Kidney (tissue), 14 donors: Measurements from ENCODE around the gene MAS1. TPM values are rescaled to one million over a fixed set of nuclear protein-coding genes. Genes with fewer than 3 reads are reported as not detected.

ENCODE experiments used
- DNase-seq, 5 donors: peaks; one replicate each; pipeline ENCODE4 v3.0.0-alpha.2; 2013 to 2020
- FAIRE-seq: peaks from 2 replicates; lab custom pipeline; 2012; peaks lifted over from hg19 to GRCh38; lab: Jason Lieb, UNC
- H3K27ac ChIP-seq, 2 donors: one replicate each; pipeline ENCODE4 v1.7.0; 2013; ENCODE audit warnings: low read depth in 2 of 2, low read length in 2 of 2, inconsistent platforms in 1 of 2
- H3K27me3 ChIP-seq: one replicate; pipeline ENCODE4 v1.7.1; 2013; ENCODE audit warnings: low read length, inconsistent platforms; ENCODE audit not compliant: control insufficient read depth, insufficient read depth
- H3K36me3 ChIP-seq, 3 donors: one replicate each; pipeline versions ENCODE4 v1.7.0 to v1.7.1; 2013; ENCODE audit warnings: low read length in 3 of 3, control low read depth in 1 of 3, inconsistent platforms in 1 of 3; ENCODE audit not compliant: insufficient read depth in 3 of 3, control insufficient read depth in 2 of 3
- H3K4me1 ChIP-seq, 3 donors: one replicate each; pipeline versions ENCODE4 v1.7.0 to v1.7.1; 2013; ENCODE audit warnings: low read length in 3 of 3, inconsistent platforms in 1 of 3, low read depth in 1 of 3; ENCODE audit not compliant: control insufficient read depth in 2 of 3, insufficient read depth in 2 of 3
- H3K4me3 ChIP-seq, 3 donors: one replicate each; pipeline versions ENCODE4 v1.7.0 to v1.8.1; 2013; ENCODE audit warnings: low read length in 3 of 3, control low read depth in 1 of 3, inconsistent platforms in 1 of 3
- H3K9ac ChIP-seq, 3 donors: one replicate each; pipeline versions ENCODE4 v1.7.0 to v1.7.1; 2013; ENCODE audit warnings: low read length in 3 of 3, control low read depth in 1 of 3, inconsistent platforms in 1 of 3
- H3K9me3 ChIP-seq, 3 donors: one replicate each; pipeline versions ENCODE4 v1.7.0 to v1.7.1; 2013; ENCODE audit warnings: low read length in 3 of 3, control low read depth in 1 of 3, inconsistent platforms in 1 of 3; ENCODE audit not compliant: control insufficient read depth in 2 of 3, insufficient read depth in 1 of 3
- CTCF ChIP-seq: IDR thresholded peaks from 3 replicates; pipeline ENCODE4 v1.5.1; 2012; ENCODE audit warnings: mild to moderate bottlenecking, moderate library complexity, borderline replicate concordance; ENCODE audit not compliant: insufficient read depth; ENCODE audit errors: extremely low read depth
- intact Hi-C: fragments of 100-400 bp; cut with DNase I; formaldehyde crosslinking; loops from one replicate; pipeline ENCODE4 v1.11.1; 2022
- polyA plus RNA-seq: library from polyadenylated mRNA; stranded (reverse); fragments of 350-450 nt; fragmentation: Illumina TruSeq; extraction: RNeasy Lipid Tissue Mini Kit (QIAGEN cat#74804); gene quantifications from one replicate; pipeline ENCODE4 v1.2.3, GENCODE V29; 2014; ENCODE audit warnings: low read depth, low replicate concordance; ENCODE audit not compliant: insufficient read depth
- total RNA-seq: library from RNA; stranded (reverse); fragmentation: NEBNext Ultra II Directional; extraction: Animal tissue kit (Norgen Biotek cat#: 25700); gene quantifications from one replicate; pipeline ENCODE4 v1.2.1, GENCODE V29; 2021
- donor health status: control.
- donor health status: control.
- donor health status: control.
- donor health status: control.
- donor health status: control.
- donor health status: DM: yes; HTN: yes; CAD: no.
- donor health status: Normal renal cell carcinoma (clear cell type).

The MAS1 gene
- total and polyA plus RNA-seq, 2 donors from 2014 or later = not detected

DNA sequence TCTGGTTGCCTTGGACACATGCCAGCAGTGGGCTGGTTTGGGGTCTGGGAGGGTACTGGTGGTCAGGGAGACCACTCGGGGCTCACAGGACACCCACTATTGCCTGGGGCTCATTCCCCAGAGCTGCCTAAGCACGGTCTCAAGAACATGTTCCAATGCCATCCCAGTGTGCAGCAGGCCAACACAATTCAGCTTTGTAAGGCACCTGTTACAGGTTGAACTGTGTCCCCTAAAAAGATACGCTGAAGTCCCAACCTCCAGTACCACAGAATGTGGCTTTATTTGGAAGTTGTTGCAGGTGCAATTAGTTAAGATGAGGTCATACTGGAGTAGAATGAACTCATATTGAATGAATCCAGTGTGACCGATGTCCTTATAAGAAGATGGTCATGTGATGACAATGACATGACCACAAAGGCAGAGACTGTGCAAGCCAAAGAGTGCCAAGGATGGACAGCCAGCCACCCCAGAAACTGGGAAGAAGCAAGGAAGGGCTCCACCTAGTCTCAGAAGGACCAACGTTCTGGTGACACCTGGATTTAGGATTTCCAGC lies 13.5 kb upstream of the MAS1 start:
- H3K36me3 ChIP-seq = no peaks in the 10 kb centered on the region
- no peaks in the 10 kb centered on the region for H3K9me3 ChIP-seq
- TF ChIP-seq CTCF = no peak
- no peak overlapping the region for H3K9ac ChIP-seq
- H3K4me3 ChIP-seq = no peak overlapping the region
- intact Hi-C loops = no loop called here
- H3K4me1 ChIP-seq = no peaks in the 10 kb centered on the region
- no peak overlapping the region for H3K27ac ChIP-seq
- FAIRE-seq = no peak
- no peak for DNase-seq
- no peaks in the 10 kb centered on the region for H3K27me3 ChIP-seq

- Histone ChIP-seq H3K27ac (no peak overlapping the region), H3K9me3 (no peaks in the 10 kb centered on the region), H3K9ac (no peak overlapping the region), H3K27me3 (no peaks in the 10 kb centered on the region), H3K36me3 (no peaks in the 10 kb centered on the region), H3K4me1 (no peaks in the 10 kb centered on the region), H3K4me3 (no peak overlapping the region)
- DNase-seq (no peak), FAIRE-seq (no peak)
- no peak for TF ChIP-seq CTCF
- intact Hi-C loops = no loop called here
Measured at GRCh38 chr6:159878341-159878740, 12.4 kb upstream of the MAS1 start.

- no peaks in the 10 kb centered on the region for H3K36me3 ChIP-seq
- TF ChIP-seq CTCF = no peak
Measured at GRCh38 chr6:159879856-159880255, 10.9 kb upstream of the MAS1 start.

More at GRCh38 chr6:159879856-159880255, 10.9 kb upstream of the MAS1 start:
- FAIRE-seq = no peak
- H3K27me3 ChIP-seq = no peaks in the 10 kb centered on the region
- no peak overlapping the region for H3K27ac ChIP-seq
- no peak overlapping the region for H3K9ac ChIP-seq
- no peak overlapping the region for H3K4me3 ChIP-seq
- no peaks in the 10 kb centered on the region for H3K9me3 ChIP-seq
- intact Hi-C loops = no loop called here
- DNase-seq = no peak
- no peaks in the 10 kb centered on the region for H3K4me1 ChIP-seq
